ENCODE results near the gene ZCCHC10.

Gene ZCCHC10

DNA sequence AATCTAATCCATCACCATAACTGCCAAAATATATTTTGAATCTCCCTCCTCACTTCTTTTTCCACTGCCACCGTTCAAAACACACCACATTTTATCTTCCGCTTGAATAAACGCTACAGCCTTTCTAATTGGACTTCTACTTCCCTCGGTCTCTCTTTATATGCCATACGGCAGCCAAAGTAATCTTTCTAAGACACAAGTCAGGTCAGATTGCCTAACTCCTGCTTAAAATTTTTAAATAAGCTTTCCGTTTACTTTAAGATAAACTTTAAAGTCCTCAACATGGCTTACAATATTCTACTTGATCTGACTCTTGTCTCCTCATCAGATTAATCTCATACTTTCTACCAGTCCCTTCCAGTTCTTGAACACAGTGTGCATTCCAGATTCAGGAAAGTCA is 72.6 kb downstream of the ZCCHC10 start:
- no peaks in the 10 kb centered on the region for H3K9me2 ChIP-seq (replicated peaks; ENCODE audit: insufficient read depth, low read length)
- H3K27me3 ChIP-seq (ENCODE audit: low read length) = no peaks in the 10 kb centered on the region
- H3K36me3 ChIP-seq (ENCODE audit: low read length) = no peaks in the 10 kb centered on the region
- no peaks in the 10 kb centered on the region; the same call in 1 of the 2 replicates for H4K20me1 ChIP-seq (ENCODE audit: low read depth, low read length)
- TF ChIP-seq, protein P1, sequence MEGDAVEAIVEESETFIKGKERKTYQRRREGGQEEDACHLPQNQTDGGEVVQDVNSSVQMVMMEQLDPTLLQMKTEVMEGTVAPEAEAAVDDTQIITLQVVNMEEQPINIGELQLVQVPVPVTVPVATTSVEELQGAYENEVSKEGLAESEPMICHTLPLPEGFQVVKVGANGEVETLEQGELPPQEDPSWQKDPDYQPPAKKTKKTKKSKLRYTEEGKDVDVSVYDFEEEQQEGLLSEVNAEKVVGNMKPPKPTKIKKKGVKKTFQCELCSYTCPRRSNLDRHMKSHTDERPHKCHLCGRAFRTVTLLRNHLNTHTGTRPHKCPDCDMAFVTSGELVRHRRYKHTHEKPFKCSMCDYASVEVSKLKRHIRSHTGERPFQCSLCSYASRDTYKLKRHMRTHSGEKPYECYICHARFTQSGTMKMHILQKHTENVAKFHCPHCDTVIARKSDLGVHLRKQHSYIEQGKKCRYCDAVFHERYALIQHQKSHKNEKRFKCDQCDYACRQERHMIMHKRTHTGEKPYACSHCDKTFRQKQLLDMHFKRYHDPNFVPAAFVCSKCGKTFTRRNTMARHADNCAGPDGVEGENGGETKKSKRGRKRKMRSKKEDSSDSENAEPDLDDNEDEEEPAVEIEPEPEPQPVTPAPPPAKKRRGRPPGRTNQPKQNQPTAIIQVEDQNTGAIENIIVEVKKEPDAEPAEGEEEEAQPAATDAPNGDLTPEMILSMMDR (IDR thresholded peaks at IDR 0.05; ENCODE audit: insufficient read depth, low read length, poor library complexity, severe bottlenecking) = no peak
- TF ChIP-seq EZH2phosphoT487 (conservative IDR thresholded peaks at IDR 0.05; ENCODE audit: low read length) = no peak
- no peak overlapping the region for H3K4me3 ChIP-seq (ENCODE audit: insufficient read depth, low read length, poor library complexity, severe bottlenecking)
- no peaks in the 10 kb centered on the region for H3F3A ChIP-seq (ENCODE audit: insufficient read depth)
- H3K27ac ChIP-seq (ENCODE audit: low read depth, low read length) = no peak overlapping the region
- peaks cover 79% of the 10 kb centered on the region for H3K79me2 ChIP-seq (ENCODE audit: insufficient read depth, low read length)
- no peak overlapping the region for H3K9ac ChIP-seq (ENCODE audit: low read length)
- no peaks in the 10 kb centered on the region for H3K9me3 ChIP-seq (ENCODE audit: insufficient read depth, low read length)
- no peak overlapping the region for H3K4me2 ChIP-seq (ENCODE audit: low read depth, low read length, poor library complexity, severe bottlenecking)
- no peak overlapping the region for H2AFZ ChIP-seq (ENCODE audit: low read depth, low read length, severe bottlenecking)

DNA sequence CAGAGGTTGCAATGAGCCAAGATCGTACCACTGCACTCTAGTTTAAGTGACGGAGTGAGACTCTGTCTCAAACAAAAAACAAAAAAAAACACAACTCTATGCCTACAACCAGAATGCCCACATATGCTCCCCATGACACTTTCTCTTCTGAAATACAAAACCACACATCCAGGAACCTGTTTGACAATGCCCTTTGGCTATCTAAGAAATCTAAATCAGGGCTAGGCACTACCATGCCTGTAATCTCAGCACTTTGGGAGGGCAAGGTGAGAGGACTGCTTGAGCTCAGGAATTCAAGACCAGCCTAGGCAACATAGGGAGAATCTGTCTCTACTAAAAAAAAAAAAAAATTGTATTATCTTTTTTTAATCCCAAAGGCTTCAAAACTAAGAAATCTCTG is 73.5 kb downstream of the ZCCHC10 start:
- H2AFZ ChIP-seq (ENCODE audit: low read depth, low read length, severe bottlenecking) = no peak overlapping the region
- TF ChIP-seq, protein P1 (IDR thresholded peaks at IDR 0.05; ENCODE audit: insufficient read depth, low read length, poor library complexity, severe bottlenecking) = no peak
- TF ChIP-seq EZH2phosphoT487 (conservative IDR thresholded peaks at IDR 0.05; ENCODE audit: low read length) = no peak
- no peak overlapping the region for H3K4me2 ChIP-seq (ENCODE audit: low read depth, low read length, poor library complexity, severe bottlenecking)
- H3K79me2 ChIP-seq (ENCODE audit: insufficient read depth, low read length) = peaks cover 79% of the 10 kb centered on the region
- H3F3A ChIP-seq (ENCODE audit: insufficient read depth) = no peaks in the 10 kb centered on the region
- H3K27me3 ChIP-seq (ENCODE audit: low read length) = no peaks in the 10 kb centered on the region
- H3K9me2 ChIP-seq (replicated peaks; ENCODE audit: insufficient read depth, low read length) = no peaks in the 10 kb centered on the region
- H3K36me3 ChIP-seq (ENCODE audit: low read length) = no peaks in the 10 kb centered on the region
- H3K27ac ChIP-seq (ENCODE audit: low read depth, low read length) = no peak overlapping the region
- H4K20me1 ChIP-seq (ENCODE audit: low read depth, low read length) = no peaks in the 10 kb centered on the region; the same call in 1 of the 2 replicates
- no peak overlapping the region for H3K4me3 ChIP-seq (ENCODE audit: insufficient read depth, low read length, poor library complexity, severe bottlenecking)
- no peak overlapping the region for H3K9ac ChIP-seq (ENCODE audit: low read length)
- no peaks in the 10 kb centered on the region for H3K9me3 ChIP-seq (ENCODE audit: insufficient read depth, low read length)

DNA sequence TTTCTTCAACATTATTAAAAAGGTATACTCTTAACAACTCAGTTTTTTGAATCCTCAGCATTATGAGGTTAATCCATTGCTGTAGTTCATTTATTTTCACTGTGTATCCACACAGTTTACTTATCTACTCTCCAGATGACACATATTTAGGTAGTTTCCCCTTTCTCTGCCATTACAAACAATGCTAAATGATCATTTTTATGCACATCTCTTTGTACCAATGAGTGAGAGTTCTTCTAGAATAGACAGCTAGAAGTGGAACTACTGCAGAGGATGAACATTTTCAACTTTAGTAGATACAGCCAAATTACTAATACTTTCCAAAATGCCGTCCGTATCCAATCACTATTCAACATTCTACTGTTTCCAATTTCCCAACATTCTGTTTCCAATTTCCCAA is 74.5 kb downstream of the ZCCHC10 start:
- Histone ChIP-seq H2AFZ (ENCODE audit: low read depth, low read length, severe bottlenecking) (no peak overlapping the region), H3K27ac (ENCODE audit: low read depth, low read length) (no peak overlapping the region), H3K9me3 (ENCODE audit: insufficient read depth, low read length) (no peaks in the 10 kb centered on the region), H3K4me3 (ENCODE audit: insufficient read depth, low read length, poor library complexity, severe bottlenecking) (no peak overlapping the region), H3F3A (ENCODE audit: insufficient read depth) (no peaks in the 10 kb centered on the region), H3K9me2 (replicated peaks; ENCODE audit: insufficient read depth, low read length) (no peaks in the 10 kb centered on the region), H3K79me2 (ENCODE audit: insufficient read depth, low read length) (peaks cover 79% of the 10 kb centered on the region), H3K27me3 (ENCODE audit: low read length) (no peaks in the 10 kb centered on the region), H3K4me2 (ENCODE audit: low read depth, low read length, poor library complexity, severe bottlenecking) (no peak overlapping the region), H3K36me3 (ENCODE audit: low read length) (no peaks in the 10 kb centered on the region), H4K20me1 (ENCODE audit: low read depth, low read length) (peaks cover 2% of the 10 kb centered on the region; the same call in 1 of the 2 replicates), H3K9ac (ENCODE audit: low read length) (no peak overlapping the region)
- TF ChIP-seq EZH2phosphoT487 (conservative IDR thresholded peaks at IDR 0.05; ENCODE audit: low read length) = no peak
- TF ChIP-seq, protein P1 (IDR thresholded peaks at IDR 0.05; ENCODE audit: insufficient read depth, low read length, poor library complexity, severe bottlenecking) = no peak

Data from SU-DHL-6 (cell line).